ENCODE data around the gene LPGAT1.
"Not testable (repeated sequence)": the region's sequence is repeated elsewhere in the genome, so short reads cannot be mapped to it uniquely, and the experiment has no call there.

Gene LPGAT1

DNA sequence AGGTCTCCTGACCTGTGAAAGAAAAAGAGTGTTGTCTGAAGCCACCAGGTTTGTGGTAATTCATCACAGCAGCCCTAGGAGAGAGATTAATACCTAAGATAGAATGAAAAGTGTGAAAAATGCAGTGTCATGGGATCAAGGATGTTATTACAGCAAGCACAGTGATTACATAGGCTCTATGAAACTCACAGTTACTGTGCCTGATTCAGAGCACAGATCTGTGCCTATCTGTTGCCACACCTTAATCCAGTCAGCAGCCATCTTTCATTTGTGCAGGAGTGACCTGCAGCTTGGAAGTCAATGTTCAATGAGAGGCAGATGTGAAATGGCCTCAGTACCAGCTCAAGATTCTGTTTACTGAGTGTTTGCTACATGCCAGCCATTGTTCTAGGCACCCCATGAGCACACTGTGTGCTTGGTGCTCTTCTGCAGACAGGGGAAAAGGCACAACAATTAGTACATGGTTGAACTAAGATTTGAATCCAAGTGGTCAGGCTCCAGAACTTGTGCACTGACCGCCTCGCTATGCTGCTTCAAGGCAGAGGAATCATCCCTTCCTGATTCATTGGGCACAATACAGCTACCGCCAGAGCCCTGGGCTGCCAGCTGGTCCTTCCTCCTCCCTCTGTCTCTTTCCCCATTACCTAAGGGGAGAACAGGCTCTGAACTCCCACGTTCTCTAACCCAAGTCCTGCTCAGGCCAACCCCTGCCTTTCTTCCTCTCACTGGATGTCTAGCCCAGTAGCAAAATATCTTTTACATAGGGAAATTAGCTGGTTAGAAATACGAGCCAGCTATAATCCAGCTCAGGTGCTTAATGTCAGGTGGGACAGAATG is 98.9 kb downstream of the LPGAT1 start:
- no peak for DNase-seq

DNA sequence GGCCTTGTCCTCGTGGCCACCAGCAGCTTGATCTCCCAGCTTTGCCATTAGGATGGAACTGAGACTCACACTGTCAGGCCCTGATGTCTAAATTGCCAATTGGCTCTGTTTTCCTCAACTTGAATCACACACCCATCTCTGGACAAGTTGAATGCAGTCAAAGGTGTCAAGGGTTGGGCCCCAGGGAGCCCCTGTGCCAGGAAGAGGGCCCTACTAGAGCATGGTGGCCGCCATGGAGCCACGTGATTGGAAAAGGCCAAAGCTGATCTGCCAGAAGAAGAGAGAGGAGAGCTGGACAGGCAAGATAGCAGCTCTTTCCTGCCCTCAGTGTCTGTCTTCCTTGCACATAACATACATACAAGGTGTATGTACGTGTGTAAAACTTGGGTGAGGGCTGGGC is 100.2 kb downstream of the LPGAT1 start:
- no peak for DNase-seq

DNA sequence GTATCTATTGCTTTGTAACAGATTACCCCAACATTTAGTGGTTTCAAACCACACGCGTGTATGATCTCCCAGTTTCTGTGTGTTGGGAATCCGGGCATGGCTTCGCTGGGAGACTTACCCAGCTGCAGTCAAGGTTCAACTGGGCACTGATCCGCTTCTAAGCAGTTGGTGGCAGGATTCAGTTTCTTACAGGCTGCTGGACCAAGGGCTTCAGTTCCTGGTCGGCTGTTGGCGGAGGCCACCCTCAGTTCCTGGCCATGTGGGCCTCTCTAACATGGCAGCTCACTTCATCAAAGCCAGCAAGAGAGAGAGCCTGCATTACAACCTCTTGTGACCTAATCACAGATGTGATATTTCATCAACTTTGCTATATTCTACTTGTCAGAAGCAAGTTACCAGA is 101.3 kb downstream of the LPGAT1 start:
- DNase-seq: no peak

DNA sequence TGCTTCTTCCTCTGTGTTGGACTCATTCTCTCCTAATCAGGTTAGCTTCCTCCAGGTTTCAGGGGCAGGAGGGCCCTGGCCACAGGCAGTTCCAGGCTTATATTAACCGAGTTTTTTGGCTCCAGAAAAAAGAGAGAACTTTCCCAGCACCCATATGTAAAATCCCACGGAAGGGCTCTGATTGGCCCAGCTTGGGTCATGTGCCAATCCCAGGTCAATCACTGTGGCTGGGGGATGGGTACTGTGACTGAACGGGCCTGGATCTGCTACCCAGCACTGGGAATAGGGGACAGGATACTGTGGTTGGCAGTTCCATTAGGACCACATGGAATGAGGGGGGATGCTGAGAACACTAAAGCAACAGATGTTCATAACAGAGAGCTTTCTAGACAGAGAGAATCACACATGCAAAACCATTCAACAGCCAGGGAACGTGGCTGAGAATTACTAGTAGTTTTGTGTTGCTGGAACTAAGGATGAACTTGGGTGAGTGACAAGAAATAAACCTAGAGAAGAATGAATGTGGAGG is 104.0 kb downstream of the LPGAT1 start:
- no peak for DNase-seq

- no peak for DNase-seq
Measured at GRCh38 chr1:211724687-211725196, 105.8 kb downstream of the LPGAT1 start.

DNA sequence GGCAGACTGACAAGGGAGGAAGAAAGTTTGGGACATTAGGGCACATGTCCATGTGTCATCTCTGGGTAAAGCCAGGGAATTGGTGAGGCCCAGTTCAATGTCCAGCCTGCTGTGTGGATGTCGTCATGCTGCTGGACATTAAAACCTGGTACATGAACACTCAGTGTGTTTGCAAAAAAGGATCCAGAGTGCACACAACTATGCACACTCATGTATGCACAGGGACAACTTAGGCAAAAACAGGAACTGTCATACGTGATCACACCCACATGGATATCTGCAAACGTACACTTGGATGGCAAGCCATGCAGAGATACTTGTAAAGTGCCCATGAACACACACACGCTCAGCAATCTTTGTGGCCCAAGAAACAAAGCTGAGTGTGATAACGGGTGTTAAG is 107.3 kb downstream of the LPGAT1 start:
- DNase-seq: no peak

GRCh38 chr1:211722277-211723175 is 108.0 kb downstream of the LPGAT1 start:
- no peak for DNase-seq

DNA sequence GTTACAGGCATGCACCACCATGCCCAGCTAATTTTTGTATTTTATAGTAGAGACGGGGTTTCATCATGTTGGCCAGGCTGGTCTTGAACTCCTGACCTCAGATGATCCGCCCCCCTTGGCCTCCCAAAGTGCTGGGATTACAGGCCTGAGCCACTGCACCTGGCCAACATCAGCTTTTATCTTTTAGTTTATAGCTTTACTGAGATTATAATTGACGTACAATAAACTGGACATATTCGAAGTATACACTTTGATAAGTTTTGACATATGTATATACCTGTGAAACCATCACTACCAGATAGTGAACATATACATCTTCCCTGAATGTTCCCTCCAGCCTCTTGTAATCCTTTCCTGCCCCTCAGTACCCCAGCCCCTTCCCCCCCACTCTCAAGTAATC is 114.0 kb downstream of the LPGAT1 start:
- not testable (repeated sequence) for DNase-seq

DNA sequence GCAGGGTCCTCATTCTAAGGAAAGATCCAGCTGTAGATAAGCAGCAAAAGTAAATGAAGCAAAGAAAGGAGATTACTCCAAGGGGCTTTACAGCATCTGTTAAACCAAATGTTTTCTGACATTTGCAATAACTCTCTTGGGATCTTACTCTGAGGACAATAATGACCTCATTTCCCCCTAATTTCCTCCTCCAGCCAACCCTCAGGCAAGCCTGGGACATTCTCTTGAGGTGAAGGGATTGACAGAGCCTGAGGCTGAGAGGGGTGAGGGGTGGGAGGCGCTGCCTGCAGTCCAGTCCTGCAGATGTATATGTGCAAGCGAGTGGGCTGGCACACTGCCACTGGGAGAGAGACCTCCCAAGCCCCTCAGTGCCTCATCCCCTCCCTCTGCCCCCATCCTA is 114.6 kb downstream of the LPGAT1 start:
- no peak for DNase-seq

DNA sequence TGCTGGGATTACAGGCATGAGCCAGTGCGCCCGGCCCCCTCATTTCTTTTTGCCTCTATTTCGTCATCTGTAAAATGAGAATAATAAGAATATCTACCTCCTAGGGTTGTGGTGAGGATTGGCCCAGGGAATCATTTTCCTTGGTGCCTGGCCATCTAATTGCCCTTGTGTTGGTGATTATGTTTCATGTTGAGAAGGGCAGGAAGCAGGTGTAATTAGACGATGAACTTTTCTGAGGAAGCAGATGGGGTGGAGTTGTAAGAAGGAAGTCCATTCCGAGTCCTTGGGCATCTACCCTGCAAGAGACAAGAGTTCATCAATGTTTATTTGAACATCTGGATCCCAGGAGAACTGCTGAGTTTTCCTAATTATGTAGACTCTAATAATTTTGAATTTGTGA is 116.4 kb downstream of the LPGAT1 start:
- no peak for DNase-seq

DNA sequence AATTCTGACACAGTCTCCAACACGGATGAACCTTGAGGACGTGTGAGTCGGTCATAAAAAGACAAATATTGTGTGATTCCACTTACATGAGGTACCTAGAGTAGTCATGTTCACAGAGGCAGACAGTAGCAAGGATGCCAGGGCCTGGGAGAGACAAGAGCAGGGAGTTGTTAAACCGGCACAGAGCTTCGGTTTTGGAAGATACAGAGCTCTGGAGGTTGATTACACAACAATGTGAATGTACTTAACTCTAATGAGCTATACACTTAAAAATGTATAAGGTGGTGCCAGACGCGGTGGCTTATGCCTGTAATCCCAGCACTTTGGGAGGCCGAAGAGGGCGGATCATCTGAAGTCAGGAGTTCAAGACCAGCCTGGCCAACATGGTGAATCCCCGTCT is 117.3 kb downstream of the LPGAT1 start:
- no peak for DNase-seq

GRCh38 chr1:211711315-211711705 is 119.3 kb downstream of the LPGAT1 start:
- DNase-seq: no peak

DNA sequence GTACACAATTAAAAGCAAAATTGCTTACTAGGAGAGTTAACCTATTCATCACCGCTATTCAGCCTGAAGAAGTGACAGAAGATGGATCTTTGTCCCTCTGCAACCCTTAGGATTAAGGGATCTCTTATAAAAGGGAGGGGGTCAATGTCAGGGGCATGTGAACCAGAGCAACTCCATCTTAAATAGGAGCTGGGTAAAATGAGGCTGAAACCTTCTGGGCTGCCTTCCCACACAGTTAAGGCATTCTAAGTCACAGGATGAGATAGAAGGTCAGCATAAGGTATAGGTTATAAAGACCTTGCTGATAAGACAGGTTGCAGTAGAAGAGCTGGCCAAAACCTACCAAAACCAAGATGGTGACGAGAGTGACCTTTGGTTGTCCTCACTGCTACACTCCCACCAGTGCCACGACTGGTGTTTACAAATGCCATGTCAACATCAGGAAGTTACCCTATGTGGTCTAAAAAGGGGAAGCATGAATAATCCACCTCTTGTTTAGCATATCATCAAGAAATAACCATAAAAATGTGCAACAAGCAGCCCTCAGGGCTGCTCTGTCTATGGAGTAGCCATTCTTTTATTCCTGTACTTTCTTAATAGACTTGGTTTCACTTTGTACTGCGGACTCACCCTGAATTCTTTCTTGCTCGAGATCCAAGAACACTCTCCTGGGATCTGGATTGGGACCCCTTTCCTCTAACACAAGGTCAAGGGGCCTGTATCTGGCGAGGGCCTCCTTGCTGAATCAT is 119.8 kb downstream of the LPGAT1 start:
- DNase-seq: no peak

DNA sequence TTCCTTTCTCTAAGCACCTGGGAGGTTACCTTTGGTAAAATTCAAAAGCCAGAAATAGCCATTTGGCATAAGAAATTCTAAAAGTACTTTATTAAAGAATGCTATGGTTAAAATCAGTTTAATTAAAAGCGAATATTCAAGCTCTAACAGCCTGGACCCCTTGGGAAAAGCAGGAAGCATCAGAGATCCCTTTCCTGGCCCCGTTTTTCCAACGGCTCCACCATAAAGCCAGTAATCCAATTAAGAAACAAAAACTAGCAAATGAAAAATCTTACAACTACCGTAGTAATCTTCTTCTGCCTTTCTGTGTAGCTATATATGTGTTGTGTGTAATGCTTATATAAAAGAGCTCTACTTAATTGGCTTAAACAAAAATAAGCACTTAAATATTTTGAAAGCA is 121.6 kb downstream of the LPGAT1 start:
- no peak for DNase-seq

DNA sequence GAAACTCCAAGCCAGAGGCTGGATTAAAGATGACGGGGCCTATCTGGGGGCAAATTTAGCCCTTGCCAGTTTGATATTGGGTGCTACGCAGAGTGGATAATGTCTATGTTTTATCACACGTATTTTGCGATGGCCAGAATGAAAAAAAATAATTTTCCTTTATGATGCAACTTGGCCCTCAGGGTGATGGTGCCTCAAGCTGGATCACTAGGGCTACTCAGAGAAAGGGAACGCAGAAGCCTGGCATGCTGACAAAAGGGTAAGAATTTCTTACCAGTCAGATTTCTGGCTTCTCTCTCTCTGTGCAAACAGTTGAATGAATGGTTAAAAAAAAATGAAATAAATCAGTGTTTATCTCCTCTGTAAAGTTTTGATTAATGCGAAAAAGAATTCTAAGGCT is 122.6 kb downstream of the LPGAT1 start:
- DNase-seq: no peak

DNA sequence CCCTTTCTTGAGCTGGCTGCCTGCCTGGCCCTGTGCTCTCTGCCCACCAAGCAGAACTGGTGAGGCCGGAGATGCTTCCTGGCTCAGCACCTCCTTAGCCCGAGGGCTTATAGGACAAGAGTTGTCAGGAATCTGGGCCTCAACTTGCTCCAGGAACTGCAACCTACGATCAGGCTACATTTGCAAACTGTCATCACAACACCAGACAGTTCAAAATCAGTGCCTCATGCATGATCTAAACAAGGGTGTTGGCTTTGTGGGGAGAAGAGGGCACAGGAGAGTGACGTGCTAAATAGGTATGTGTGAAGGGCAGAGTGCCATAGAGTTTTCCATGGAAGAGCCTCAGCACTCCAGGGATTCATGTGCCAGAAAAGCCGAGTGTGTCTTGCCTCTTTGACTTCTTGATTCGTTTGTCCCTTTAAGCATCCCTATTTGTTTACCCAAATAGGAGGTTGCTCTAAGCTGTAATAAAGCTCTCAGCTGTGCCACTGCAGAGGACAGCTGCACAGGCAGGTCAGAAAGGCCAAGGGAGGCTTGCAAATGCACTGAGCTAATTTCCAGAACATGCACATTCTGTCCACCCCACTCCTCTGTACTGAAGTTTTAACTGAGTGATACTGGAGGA is 125.0 kb downstream of the LPGAT1 start:
- DNase-seq: no peak

GRCh38 chr1:211704543-211704942 is 126.0 kb downstream of the LPGAT1 start:
- no peak for DNase-seq

DNA sequence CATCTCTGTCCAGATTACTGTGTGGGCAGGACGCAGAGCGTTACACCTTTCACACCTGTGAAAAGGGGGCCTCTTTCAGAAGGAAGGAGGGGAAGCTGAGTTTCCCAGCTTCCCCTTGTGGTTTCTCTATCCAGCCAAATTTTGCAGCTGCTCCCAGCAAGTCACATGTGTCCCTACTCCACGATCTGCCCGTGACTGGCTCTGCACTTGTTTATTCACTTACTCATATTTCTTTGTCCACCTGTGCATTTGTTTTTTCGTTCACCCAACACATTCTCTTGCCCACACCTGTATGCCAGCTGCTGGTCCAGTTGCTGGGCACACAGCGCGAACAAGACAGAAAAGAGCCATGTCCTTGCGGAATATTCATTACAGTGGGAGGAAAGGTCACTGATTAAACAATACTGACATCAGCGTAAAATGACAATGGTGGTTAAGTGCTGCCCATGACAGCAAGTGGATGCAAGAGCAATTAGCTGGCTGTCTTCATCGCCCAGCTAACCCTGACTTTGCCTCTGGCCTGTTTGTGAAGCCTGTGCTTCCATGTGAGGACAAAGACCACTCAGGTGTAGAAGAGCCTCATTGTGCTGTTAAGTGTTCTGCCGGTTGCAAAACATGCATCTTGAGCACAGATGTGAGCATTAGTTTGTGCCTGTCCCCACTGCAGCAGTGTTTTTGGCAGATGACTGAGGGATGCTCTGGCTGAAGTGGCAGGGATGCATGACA is 126.6 kb downstream of the LPGAT1 start:
- DNase-seq: no peak

- no peak for DNase-seq
Measured at GRCh38 chr1:211701733-211702132, 128.8 kb downstream of the LPGAT1 start.

DNA sequence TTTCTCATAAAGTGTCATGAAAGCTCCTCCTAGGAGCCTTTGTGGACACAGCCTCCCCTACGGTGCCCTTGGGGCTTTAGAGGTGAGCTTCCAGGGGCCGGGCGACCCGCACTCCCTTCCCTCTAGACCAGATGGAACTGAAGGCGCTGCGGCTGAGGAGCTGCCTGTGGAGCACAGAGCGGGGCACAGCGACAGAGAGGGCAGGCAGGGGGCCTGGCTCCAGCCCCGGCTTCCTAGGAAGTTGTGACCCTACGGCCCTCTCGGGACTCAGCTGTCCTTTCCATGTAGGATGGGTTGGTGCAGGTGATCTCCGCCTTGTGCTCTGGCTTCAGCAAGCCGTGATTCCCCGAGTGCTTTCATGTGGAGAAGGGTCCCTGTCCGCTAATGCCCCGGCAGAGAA is 131.5 kb downstream of the LPGAT1 start:
- DNase-seq: no peak

DNA sequence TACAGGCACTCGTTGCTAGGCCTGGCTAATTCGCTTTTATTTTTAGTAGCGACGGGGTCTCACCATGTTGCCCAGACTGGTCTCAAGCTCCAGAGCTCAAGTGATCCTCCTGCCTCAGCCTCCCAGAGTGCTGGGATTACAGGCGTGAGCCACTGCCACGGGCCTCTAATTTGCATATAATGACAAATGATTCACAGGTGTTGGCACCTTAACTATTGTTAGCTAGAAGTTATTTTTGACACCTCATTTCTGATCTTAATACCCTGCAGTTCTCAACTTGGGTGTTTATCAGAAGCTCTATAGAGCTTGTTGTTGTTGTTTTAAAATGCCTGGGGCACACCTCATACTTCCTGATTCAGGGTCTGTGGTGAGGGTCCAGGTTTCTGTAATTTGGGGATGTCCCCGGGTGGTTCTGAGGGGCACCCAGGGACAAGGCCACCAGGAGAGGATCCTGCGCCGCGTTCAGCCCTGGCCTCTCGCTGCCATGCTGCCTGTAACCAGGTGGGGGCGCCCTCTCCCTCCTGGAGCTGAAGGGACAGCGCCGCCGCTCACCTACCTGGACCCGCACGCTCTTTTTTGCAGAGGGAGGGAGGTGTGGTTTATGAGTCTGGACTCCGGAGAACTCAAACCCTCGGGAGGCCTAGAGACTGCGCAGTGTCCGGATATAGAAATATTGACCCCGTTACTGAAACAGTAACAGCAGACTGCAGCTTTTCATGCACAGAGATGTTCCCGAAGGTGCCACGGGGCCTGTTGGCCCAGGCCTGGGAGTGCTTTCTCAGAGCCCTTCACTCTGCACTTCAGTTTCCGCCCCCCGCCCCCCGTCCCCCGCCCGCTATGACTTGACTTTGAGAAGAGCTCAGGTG is 132.2 kb downstream of the LPGAT1 start:
- DNase-seq: peak; percentile 79

All from stimulated activated CD4-positive, alpha-beta T cell treated with anti-CD3 and anti-CD28 coated beads, Interleukin-4, amount 100 ng/mL, for 1 hour (primary cell).